Right lobe of liver (tissue), 4 donors: ENCODE results near the gene SCRN2.

Experiments
- POLR2A ChIP-seq: fragments of 450-650 bp; IDR thresholded peaks from one replicate; pipeline ENCODE4 v1.6.1; 2017; ENCODE audit warnings: antibody characterized with exemption, mild to moderate bottlenecking
- TF ChIP-seq, protein P1 (sequence below), 4 donors: fragments of 200-600 bp in 3 of 4; fragments of 450-650 bp in 1 of 4; IDR thresholded peaks; one replicate each; pipeline versions ENCODE4 v1.5.1 to v1.8.0; 2016 to 2022; ENCODE audit warnings: antibody characterized with exemption in 4 of 4, mild to moderate bottlenecking in 2 of 4
- donor health status: DM: no; HTN: no; CAD: no.
- donor health status: DM: no; HTN: no; CAD: no.
- donor health status: DM: no; HTN: yes; CAD: no.

DNA sequence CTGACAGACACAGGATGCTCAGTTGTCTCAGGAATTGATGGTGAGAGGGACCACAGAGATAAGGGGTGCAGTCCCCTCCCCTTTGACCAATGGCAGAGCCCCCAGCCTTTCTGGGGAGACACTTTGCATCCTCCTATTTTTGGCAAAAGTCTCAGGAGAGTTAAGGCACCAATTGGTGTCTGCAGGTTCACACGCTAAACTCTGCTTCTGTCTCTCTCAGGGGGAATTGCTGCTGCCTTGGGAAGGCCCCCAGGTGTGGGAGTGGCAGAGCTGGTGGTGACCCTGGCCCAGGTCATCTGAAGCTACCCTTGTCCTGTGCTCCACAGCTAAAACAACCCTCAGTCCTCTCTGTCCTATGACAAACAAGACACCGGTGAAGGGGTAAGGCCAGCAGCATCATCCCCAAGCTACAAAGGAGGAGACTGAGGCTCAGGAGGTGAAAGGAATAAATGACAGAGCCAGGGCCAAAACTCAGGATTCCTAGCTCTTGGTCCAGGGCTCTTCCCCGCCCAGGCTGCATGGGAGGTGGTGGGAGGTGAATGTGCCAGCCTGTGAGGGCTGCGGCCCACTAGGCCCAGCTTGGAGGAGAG lies 39.8 kb downstream of the SCRN2 start:
- TF ChIP-seq POLR2A, result no peak
- TF ChIP-seq, protein P1, sequence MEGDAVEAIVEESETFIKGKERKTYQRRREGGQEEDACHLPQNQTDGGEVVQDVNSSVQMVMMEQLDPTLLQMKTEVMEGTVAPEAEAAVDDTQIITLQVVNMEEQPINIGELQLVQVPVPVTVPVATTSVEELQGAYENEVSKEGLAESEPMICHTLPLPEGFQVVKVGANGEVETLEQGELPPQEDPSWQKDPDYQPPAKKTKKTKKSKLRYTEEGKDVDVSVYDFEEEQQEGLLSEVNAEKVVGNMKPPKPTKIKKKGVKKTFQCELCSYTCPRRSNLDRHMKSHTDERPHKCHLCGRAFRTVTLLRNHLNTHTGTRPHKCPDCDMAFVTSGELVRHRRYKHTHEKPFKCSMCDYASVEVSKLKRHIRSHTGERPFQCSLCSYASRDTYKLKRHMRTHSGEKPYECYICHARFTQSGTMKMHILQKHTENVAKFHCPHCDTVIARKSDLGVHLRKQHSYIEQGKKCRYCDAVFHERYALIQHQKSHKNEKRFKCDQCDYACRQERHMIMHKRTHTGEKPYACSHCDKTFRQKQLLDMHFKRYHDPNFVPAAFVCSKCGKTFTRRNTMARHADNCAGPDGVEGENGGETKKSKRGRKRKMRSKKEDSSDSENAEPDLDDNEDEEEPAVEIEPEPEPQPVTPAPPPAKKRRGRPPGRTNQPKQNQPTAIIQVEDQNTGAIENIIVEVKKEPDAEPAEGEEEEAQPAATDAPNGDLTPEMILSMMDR (IDR thresholded peaks at IDR 0.05), result no peak
